HepG2 (cell line): ENCODE results near the gene SERTAD1. TPM values are rescaled to one million over a fixed set of nuclear protein-coding genes. Genes with fewer than 3 reads are reported as not detected.

Experiments
- FOXO1 ChIP-seq: sonication (generic); formaldehyde crosslinking; IDR thresholded peaks from 2 replicates; pipeline ENCODE4 v1.4.0; 2020; ENCODE audit warnings: missing genetic modification reagents
- GABPA ChIP-seq, 2 experiments: IDR thresholded peaks; 2 replicates each; pipeline ENCODE4 v1.6.1; 2011 to 2016; ENCODE audit warnings: low read depth in 2 of 2, low read length in 1 of 2, missing biosample characterization in 1 of 2, missing genetic modification characterization in 1 of 2
- GMEB1 ChIP-seq: sonication (generic); formaldehyde crosslinking; IDR thresholded peaks from 2 replicates; pipeline ENCODE4 v1.5.1; 2020; ENCODE audit warnings: missing genetic modification reagents, mild to moderate bottlenecking, borderline replicate concordance
- HNF1A ChIP-seq, 2 experiments: sonication (generic) in 1 of 2; formaldehyde crosslinking in 1 of 2; IDR thresholded peaks; 2 replicates each; pipeline versions ENCODE4 v1.4.0 to v1.6.1; 2016 to 2020; ENCODE audit warnings: borderline replicate concordance in 1 of 2, low read depth in 1 of 2, mild to moderate bottlenecking in 1 of 2, missing genetic modification reagents in 1 of 2
- KLF11 ChIP-seq: IDR thresholded peaks from 2 replicates; pipeline ENCODE4 v1.6.1; 2016; ENCODE audit warnings: missing compliant biosample characterization
- PHF8 ChIP-seq: sonication (generic); formaldehyde crosslinking; IDR thresholded peaks from 2 replicates; pipeline ENCODE4 v1.5.0; 2020; ENCODE audit warnings: missing genetic modification reagents
- REST ChIP-seq, 2 experiments: IDR thresholded peaks; 2 replicates each; pipeline ENCODE4 v1.6.1; 2011 to 2012; ENCODE audit warnings: low read length in 2 of 2, borderline replicate concordance in 1 of 2, low read depth in 1 of 2, mild to moderate bottlenecking in 1 of 2, moderate library complexity in 1 of 2
- ZBTB20 ChIP-seq: sonication (generic); formaldehyde crosslinking; IDR thresholded peaks from 2 replicates; pipeline ENCODE4 v1.8.1; 2023; ENCODE audit warnings: missing genetic modification reagents, low read depth, mild to moderate bottlenecking, borderline replicate concordance
- ZMYM4 ChIP-seq: sonication (generic); formaldehyde crosslinking; IDR thresholded peaks from 2 replicates; pipeline ENCODE4 v1.8.1; 2023; ENCODE audit warnings: mild to moderate bottlenecking, missing genetic modification reagents
- ZNF30 ChIP-seq: sonication (generic); formaldehyde crosslinking; IDR thresholded peaks from 2 replicates; pipeline ENCODE4 v1.5.0; 2020; ENCODE audit warnings: mild to moderate bottlenecking, missing genetic modification reagents
- ZNF414 ChIP-seq: sonication (generic); formaldehyde crosslinking; IDR thresholded peaks from 2 replicates; pipeline ENCODE4 v1.5.0; 2020; ENCODE audit warnings: missing genetic modification reagents
- ZNF75D ChIP-seq: sonication (generic); formaldehyde crosslinking; IDR thresholded peaks from 2 replicates; pipeline ENCODE4 v1.8.1; 2023; ENCODE audit warnings: missing genetic modification reagents, mild to moderate bottlenecking, borderline replicate concordance
- polyA plus RNA-seq, 8 experiments: library from polyadenylated mRNA; depleted of rRNA in 3 of 8; stranded (reverse) in 7 of 8; unstranded in 1 of 8; fragments of >200 nt; fragmentation: Illumina TruSeq in 4 of 8; extraction: Trizol in 4 of 8; gene quantifications; 2 replicates each; pipeline versions ENCODE4 v1.2.1 to v1.2.3, GENCODE V29; 2011 to 2016; ENCODE audit warnings: low read depth in 4 of 8, missing spikeins in 1 of 8, mixed read lengths in 1 of 8; ENCODE audit not compliant: insufficient read depth in 1 of 8
- total RNA-seq, 5 experiments: library from RNA; depleted of rRNA; stranded (reverse); fragments of >200 nt; fragmentation: Illumina TruSeq; extraction: Trizol; gene quantifications; 2 replicates each; pipeline ENCODE4 v1.2.3, GENCODE V29; 2016; ENCODE audit warnings: low read depth in 1 of 5

SERTAD1 gene
- total and polyA plus RNA-seq, 2 of the 13 experiments (the other 11 are each of a cell fraction or from before 2014, with no cell fraction given): 4.3 to 4.5 TPM

DNA sequence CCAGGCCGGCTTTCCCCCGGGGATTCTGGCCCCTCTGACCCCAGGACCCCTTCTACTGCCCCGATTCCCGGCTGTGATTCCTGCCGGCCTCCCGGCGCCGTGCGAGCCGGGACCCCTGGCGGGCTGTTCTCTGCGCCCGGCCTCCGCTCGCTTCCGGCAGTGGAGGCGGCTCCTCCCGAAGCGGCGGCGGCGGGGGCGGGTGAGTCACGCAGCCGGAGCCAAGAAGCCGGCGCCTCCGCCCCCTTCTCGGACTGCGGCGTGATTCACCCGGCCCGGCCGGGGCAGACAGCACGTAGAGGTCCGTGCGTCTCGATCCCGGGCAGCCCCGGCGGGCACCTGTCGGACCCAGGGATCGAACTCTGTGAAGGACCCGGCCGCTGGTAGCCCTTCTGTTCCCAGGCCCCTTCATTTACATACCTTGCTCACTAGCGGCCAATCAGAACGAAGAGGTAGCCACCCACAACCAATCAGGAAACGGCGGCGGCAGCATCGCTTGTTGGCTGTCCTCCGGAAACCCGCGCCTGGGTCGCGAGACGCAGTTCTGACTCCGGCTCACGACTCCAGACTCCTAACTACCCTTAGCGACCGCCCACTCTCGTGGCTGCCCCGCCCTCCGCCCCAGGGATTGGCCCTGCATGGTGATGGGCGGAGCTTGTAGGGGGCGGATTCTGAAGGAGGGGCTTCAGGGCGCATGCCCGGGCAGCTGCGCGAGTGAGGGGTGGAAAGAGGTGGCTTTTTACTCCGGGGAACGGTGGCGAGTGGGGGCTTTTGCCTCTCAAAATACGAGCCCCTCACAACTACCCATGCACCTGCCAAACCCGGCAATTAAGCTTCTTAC lies at the start of gene SERTAD1 (continued):
- 0 out of 2 replicates have a peak, but pooled peaks have one; percentile 26 for TF ChIP-seq ZBTB20
- TF ChIP-seq REST (IDR thresholded peaks at IDR 0.05; ENCODE audit: borderline replicate concordance in 1 of 2, low read depth in 1 of 2, low read length in 2 of 2): peak in 1 of 2 experiments; percentile 27; a peak in 1 of 4 replicates
- no peak for TF ChIP-seq HNF1A (IDR thresholded peaks at IDR 0.05; ENCODE audit: low read depth)
- TF ChIP-seq HNF1A (CRISPR knock-in tag; IDR thresholded peaks at IDR 0.05; ENCODE audit: borderline replicate concordance): 0 out of 2 replicates have a peak, but pooled peaks have one; percentile 26
- TF ChIP-seq KLF11 (CRISPR knock-in tag): 0 out of 2 replicates have a peak, but pooled peaks have one; percentile 22
- TF ChIP-seq GABPA (IDR thresholded peaks at IDR 0.05; ENCODE audit: low read depth, low read length): no peak
- TF ChIP-seq GABPA (CRISPR knock-in tag; IDR thresholded peaks at IDR 0.05; ENCODE audit: low read depth): peak; percentile 55
- peak; percentile 14; the same call in 1 of the 2 replicates for TF ChIP-seq GMEB1 (CRISPR knock-in tag)
- TF ChIP-seq PHF8: peak; percentile 71; the same call in 1 of the 2 replicates
- no peak for TF ChIP-seq ZNF30 (CRISPR knock-in tag)
- TF ChIP-seq ZNF414 (CRISPR knock-in tag): 0 out of 2 replicates have a peak, but pooled peaks have one; percentile 48
- TF ChIP-seq ZMYM4 (CRISPR knock-in tag): peak; percentile 69
- TF ChIP-seq ZNF75D (CRISPR knock-in tag): no peak
- TF ChIP-seq FOXO1 (CRISPR knock-in tag): no peak
